PFSK-1 (cell line): ENCODE measurements around the gene TAOK1.

Experiments
- FOXP2 ChIP-seq: optimal IDR thresholded peaks from 2 replicates; pipeline ENCODE3; 2011; ENCODE audit warnings: borderline replicate concordance, control low read depth, inconsistent platforms; ENCODE audit not compliant: insufficient read depth; ENCODE audit errors: extremely low read length, extremely low read depth
- POLR2AphosphoS5 ChIP-seq: IDR thresholded peaks from 2 replicates; pipeline ENCODE4 v1.6.1; 2012; ENCODE audit warnings: low read depth, mild to moderate bottlenecking, control low read depth, low read length, moderate library complexity
- REST ChIP-seq, 2 experiments: IDR thresholded peaks; 2 replicates each; pipeline versions ENCODE4 v1.6.1 to v1.8.0; 2011 to 2012; ENCODE audit warnings: low read depth in 2 of 2, low read length in 2 of 2, control low read depth in 1 of 2, inconsistent platforms in 1 of 2, mild to moderate bottlenecking in 1 of 2, moderate library complexity in 1 of 2; ENCODE audit not compliant: insufficient read depth in 1 of 2
- SIN3A ChIP-seq: IDR thresholded peaks from 2 replicates; pipeline ENCODE4 v1.6.1; 2012; ENCODE audit warnings: mild to moderate bottlenecking, low read length, moderate library complexity, borderline replicate concordance; ENCODE audit not compliant: insufficient read depth
- TAF1 ChIP-seq: IDR thresholded peaks from 2 replicates; pipeline ENCODE4 v1.6.1; 2012; ENCODE audit warnings: low read length, control low read depth, borderline replicate concordance; ENCODE audit not compliant: insufficient read depth

TAOK1 gene

GRCh38 chr17:29458066-29458465 lies 67.9 kb downstream of the TAOK1 start:
- TF ChIP-seq SIN3A = no peak
- no peak for TF ChIP-seq TAF1
- TF ChIP-seq POLR2AphosphoS5 = no peak
- no peak for TF ChIP-seq REST (IDR thresholded peaks at IDR 0.05; ENCODE audit: insufficient read depth in 1 of 2, low read depth in 2 of 2, low read length in 2 of 2)
- no peak for TF ChIP-seq FOXP2

- TF ChIP-seq TAF1 (no peak), POLR2AphosphoS5 (no peak), REST (IDR thresholded peaks at IDR 0.05; ENCODE audit: insufficient read depth in 1 of 2, low read depth in 2 of 2, low read length in 2 of 2) (no peak), FOXP2 (no peak), SIN3A (no peak)
Measured at GRCh38 chr17:29461483-29462206, 71.5 kb downstream of the TAOK1 start.

GRCh38 chr17:29469276-29469675 lies 79.1 kb downstream of the TAOK1 start:
- TF ChIP-seq POLR2AphosphoS5 (no peak), TAF1 (no peak), SIN3A (no peak), REST (IDR thresholded peaks at IDR 0.05; ENCODE audit: insufficient read depth in 1 of 2, low read depth in 2 of 2, low read length in 2 of 2) (no peak), FOXP2 (no peak)

GRCh38 chr17:29474297-29474696 lies 84.1 kb downstream of the TAOK1 start:
- no peak for TF ChIP-seq FOXP2

GRCh38 chr17:29475891-29476290 lies 85.7 kb downstream of the TAOK1 start:
- TF ChIP-seq REST (IDR thresholded peaks at IDR 0.05; ENCODE audit: insufficient read depth in 1 of 2, low read depth in 2 of 2, low read length in 2 of 2) (no peak), FOXP2 (no peak), TAF1 (no peak), SIN3A (no peak), POLR2AphosphoS5 (no peak)
